ENCODE results near the gene PEDS1. TPM values are rescaled to one million over a fixed set of nuclear protein-coding genes. Genes with fewer than 3 reads are reported as not detected.

The PEDS1 gene
- total and polyA plus RNA-seq, 2 of the 4 experiments (the other 2 are of a cell fraction) = 24.0 to 59.9 TPM

DNA sequence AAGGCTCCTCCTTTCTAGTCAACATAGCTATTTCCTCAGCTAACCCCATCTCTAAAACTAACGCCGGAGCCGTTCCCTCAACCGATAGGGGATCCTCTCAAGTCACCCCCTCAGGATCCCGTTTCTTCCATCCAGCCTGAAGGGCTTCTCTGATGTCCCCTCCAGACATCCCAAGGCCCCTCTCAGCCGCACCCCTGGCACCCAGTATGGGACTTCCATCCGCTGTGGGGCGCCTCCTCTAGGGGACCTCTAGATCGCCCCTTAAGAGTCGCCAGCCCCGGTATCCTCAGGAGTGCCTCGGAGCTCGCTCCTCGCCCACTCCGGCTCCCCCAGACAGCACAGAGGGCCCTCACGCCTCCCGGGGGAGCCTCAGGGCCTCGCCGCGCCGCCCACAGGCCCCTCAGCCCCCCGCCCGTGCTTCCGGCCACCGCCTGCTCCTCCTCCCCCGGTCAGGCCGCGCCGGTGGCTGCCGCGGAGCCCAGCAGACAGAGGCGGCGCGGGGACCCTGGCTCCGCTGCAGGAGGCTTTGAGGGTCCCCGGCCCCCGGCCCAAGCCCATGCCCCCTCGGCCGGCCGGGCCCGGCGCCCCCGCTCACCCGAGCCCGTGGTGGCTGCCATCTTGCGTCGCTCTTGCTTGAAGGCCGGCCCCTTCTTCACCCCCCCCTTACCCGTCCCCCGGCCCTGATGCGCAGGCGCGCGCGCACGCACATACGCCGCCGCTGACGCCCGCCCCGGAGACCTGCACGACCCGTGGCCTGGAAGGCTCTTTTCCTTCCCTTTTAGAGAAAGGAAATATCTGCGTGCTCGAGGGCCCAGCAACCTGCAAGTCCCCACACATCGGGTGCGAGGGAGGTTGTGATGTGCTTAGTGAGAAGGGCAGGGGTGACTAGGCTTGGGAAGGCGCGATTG, 40.8 kb downstream of the PEDS1 start, which contains the start of gene UBE2V1:
UBE2V1 (minus strand) TSS at position 639 of the 908 bp plus-strand sequence; CDS start at position 617, 22 bp downstream.
- peak within 1 kb of the TSS; percentile 89 for H2AFZ ChIP-seq (replicated peaks; ENCODE audit: low read length, poor library complexity)
- CTCF ChIA-PET = interaction anchor here (1.6 kb wide), 1 partner anchor 15 kb away, joined by 3 read pairs; no protein-coding TSS in a partner anchor
- peak within 1 kb of the TSS; percentile 95 for H2AK5ac ChIP-seq (ENCODE audit: low read depth, low read length)
- peak within 1 kb of the TSS; percentile 94 for H3K18ac ChIP-seq (ENCODE audit: low read depth, low read length)
- H3K4me2 ChIP-seq (ENCODE audit: low read depth, low read length) = peak within 1 kb of the TSS; percentile 95
- peak within 1 kb of the TSS; percentile 96 for H3K23ac ChIP-seq (ENCODE audit: low read depth, low read length)
- peak within 1 kb of the TSS; percentile 91 for H2BK5ac ChIP-seq (ENCODE audit: low read depth, low read length, poor library complexity, severe bottlenecking)
- H2BK120ac ChIP-seq (ENCODE audit: low read depth, low read length) = peak within 1 kb of the TSS; percentile 86
- DNase-seq (peak; percentile 81), ATAC-seq (ENCODE audit: low read depth) (peak; percentile 83)
- H4K5ac ChIP-seq (ENCODE audit: low read depth, low read length) = peak within 1 kb of the TSS; percentile 93
- peak within 1 kb of the TSS; percentile 73 for H3K4me3 ChIP-seq (ENCODE audit: insufficient read depth, low read depth, low read length)
- POLR2A ChIA-PET (ENCODE audit: unreplicated experiment) = no interaction called here
- dilution Hi-C loops (cut with HindIII; ENCODE audit: low sequenced_read_pairs, unreplicated experiment) (no loop called here), intact Hi-C loops (cut with micrococcal nuclease) (no loop called here), in situ Hi-C loops (cut with MboI; ENCODE audit: low sequenced_read_pairs) (no loop called here)
- 1% methylated on average over 27 of the region's 70 CpGs; no CpG with 5 or more reads in 1 of the 2 experiments for WGBS, 2 experiments (ENCODE audit: extremely low coverage in 2 of 2, insufficient read length in 1 of 2)
- H3K14ac ChIP-seq (replicated peaks; ENCODE audit: low read depth, low read length) = peak within 1 kb of the TSS; percentile 97
- peaks cover 5% of the 10 kb centered on the region for H3K36me3 ChIP-seq (ENCODE audit: control insufficient read depth, insufficient read depth, low read length)
- peak within 1 kb of the TSS; percentile 99 for H3K56ac ChIP-seq (ENCODE audit: extremely low read depth, insufficient read depth, low read length)
- H4K91ac ChIP-seq (ENCODE audit: insufficient read depth, low read depth, low read length) = peak within 1 kb of the TSS; percentile 97
- peak within 1 kb of the TSS; percentile 96 for H3K9ac ChIP-seq (ENCODE audit: low read depth, low read length)
- peaks cover 23 to 69% of the 10 kb centered on the region in 2 experiments for H3K79me1 ChIP-seq (ENCODE audit: low read depth in 1 of 2, low read length in 2 of 2)
- H3K9me3 ChIP-seq (ENCODE audit: control insufficient read depth, insufficient read depth, low read length) = no peaks in the 10 kb centered on the region
- H4K8ac ChIP-seq (ENCODE audit: low read depth in 2 of 2, low read length in 2 of 2) = peak within 1 kb of the TSS; percentile 91 to 100
- H2BK15ac ChIP-seq (ENCODE audit: low read depth, low read length) = peak within 1 kb of the TSS; percentile 63; the same call in 2 of the 3 replicates
- no TSS peak for BruUV-seq (replicated peaks)
- peaks cover 35% of the 10 kb centered on the region for H3K4me1 ChIP-seq (ENCODE audit: control insufficient read depth, insufficient read depth, low read length)
- H3K4ac ChIP-seq (ENCODE audit: low read depth, low read length) = peak within 1 kb of the TSS; percentile 98
- H2BK20ac ChIP-seq (ENCODE audit: low read depth, low read length) = peak within 1 kb of the TSS; percentile 47; the same call in 1 of the 2 replicates
- H2AK9ac ChIP-seq (replicated peaks; ENCODE audit: low read depth, low read length, poor library complexity) = peak within 1 kb of the TSS; percentile 99
- peaks cover 26% of the 10 kb centered on the region for H3K9me1 ChIP-seq (ENCODE audit: insufficient read depth, low read length)
- H3K27me3 ChIP-seq (ENCODE audit: control insufficient read depth, insufficient read depth, low read length) = no peaks in the 10 kb centered on the region
- peaks cover 47% of the 10 kb centered on the region for H4K20me1 ChIP-seq (ENCODE audit: insufficient read depth, low read length)
- peak within 1 kb of the TSS; percentile 94 for H3K27ac ChIP-seq (ENCODE audit: insufficient read depth, low read length)
- TF ChIP-seq CEBPB (IDR thresholded peaks at IDR 0.05; ENCODE audit: low read depth, low read length) (no peak), BHLHE40 (IDR thresholded peaks at IDR 0.05; ENCODE audit: low read depth, low read length) (no peak), MAZ (IDR thresholded peaks at IDR 0.05; ENCODE audit: borderline replicate concordance, low read depth, low read length) (no peak; the same call in 1 of the 2 replicates), CHD1 (IDR thresholded peaks at IDR 0.05; ENCODE audit: low read depth, low read length) (no peak), NFE2L2 (IDR thresholded peaks at IDR 0.05; ENCODE audit: low read depth, low read length) (no peak), SMC3 (IDR thresholded peaks at IDR 0.05; ENCODE audit: low read depth, low read length) (no peak), RFX5 (IDR thresholded peaks at IDR 0.05; ENCODE audit: low read depth, low read length) (no peak), FOS (IDR thresholded peaks at IDR 0.05; ENCODE audit: low read depth, low read length) (0 out of 2 replicates have a peak, but pooled peaks have one; percentile 2), RAD21 (IDR thresholded peaks at IDR 0.05; ENCODE audit: low read length) (no peak), MXI1 (IDR thresholded peaks at IDR 0.05; ENCODE audit: borderline replicate concordance, low read depth, low read length) (0 out of 2 replicates have a peak, but pooled peaks have one; percentile 15)
- TF ChIP-seq, protein P1, sequence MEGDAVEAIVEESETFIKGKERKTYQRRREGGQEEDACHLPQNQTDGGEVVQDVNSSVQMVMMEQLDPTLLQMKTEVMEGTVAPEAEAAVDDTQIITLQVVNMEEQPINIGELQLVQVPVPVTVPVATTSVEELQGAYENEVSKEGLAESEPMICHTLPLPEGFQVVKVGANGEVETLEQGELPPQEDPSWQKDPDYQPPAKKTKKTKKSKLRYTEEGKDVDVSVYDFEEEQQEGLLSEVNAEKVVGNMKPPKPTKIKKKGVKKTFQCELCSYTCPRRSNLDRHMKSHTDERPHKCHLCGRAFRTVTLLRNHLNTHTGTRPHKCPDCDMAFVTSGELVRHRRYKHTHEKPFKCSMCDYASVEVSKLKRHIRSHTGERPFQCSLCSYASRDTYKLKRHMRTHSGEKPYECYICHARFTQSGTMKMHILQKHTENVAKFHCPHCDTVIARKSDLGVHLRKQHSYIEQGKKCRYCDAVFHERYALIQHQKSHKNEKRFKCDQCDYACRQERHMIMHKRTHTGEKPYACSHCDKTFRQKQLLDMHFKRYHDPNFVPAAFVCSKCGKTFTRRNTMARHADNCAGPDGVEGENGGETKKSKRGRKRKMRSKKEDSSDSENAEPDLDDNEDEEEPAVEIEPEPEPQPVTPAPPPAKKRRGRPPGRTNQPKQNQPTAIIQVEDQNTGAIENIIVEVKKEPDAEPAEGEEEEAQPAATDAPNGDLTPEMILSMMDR (conservative IDR thresholded peaks at IDR 0.05; ENCODE audit: low read depth, low read length) = no peak; the same call in none of the 2 replicates
- TF ChIP-seq, protein P2, sequence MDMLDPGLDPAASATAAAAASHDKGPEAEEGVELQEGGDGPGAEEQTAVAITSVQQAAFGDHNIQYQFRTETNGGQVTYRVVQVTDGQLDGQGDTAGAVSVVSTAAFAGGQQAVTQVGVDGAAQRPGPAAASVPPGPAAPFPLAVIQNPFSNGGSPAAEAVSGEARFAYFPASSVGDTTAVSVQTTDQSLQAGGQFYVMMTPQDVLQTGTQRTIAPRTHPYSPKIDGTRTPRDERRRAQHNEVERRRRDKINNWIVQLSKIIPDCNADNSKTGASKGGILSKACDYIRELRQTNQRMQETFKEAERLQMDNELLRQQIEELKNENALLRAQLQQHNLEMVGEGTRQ (IDR thresholded peaks at IDR 0.05; ENCODE audit: low read depth, low read length) = no peak; the same call in 1 of the 2 replicates
- TF ChIP-seq, protein P3, sequence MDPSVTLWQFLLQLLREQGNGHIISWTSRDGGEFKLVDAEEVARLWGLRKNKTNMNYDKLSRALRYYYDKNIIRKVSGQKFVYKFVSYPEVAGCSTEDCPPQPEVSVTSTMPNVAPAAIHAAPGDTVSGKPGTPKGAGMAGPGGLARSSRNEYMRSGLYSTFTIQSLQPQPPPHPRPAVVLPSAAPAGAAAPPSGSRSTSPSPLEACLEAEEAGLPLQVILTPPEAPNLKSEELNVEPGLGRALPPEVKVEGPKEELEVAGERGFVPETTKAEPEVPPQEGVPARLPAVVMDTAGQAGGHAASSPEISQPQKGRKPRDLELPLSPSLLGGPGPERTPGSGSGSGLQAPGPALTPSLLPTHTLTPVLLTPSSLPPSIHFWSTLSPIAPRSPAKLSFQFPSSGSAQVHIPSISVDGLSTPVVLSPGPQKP (IDR thresholded peaks at IDR 0.05; ENCODE audit: borderline replicate concordance, low read depth, low read length) = no peak

All from IMR-90 (cell line).